Esophagus muscularis mucosa (tissue), 4 donors: Measurements from ENCODE around the gene FBXO8. TPM values are rescaled to one million over a fixed set of nuclear protein-coding genes. Genes with fewer than 3 reads are reported as not detected.

Source experiments
- DNase-seq: peaks from one replicate; pipeline ENCODE4 v3.0.0-alpha.2; 2017; ENCODE audit errors: extremely low spot score
- H3K27ac ChIP-seq, 4 donors: fragments of 200-600 bp; sonication (generic); replicated peaks in 1 of 4; 1 replicate in 3 of 4; 2 replicates in 1 of 4; pipeline ENCODE4 v1.5.1; 2016 to 2019; ENCODE audit warnings: mild to moderate bottlenecking in 1 of 4
- H3K27me3 ChIP-seq, 4 donors: fragments of 200-600 bp; sonication (generic); one replicate each; pipeline versions ENCODE4 v1.5.1 to v1.6.0; 2016 to 2019
- H3K36me3 ChIP-seq, 4 donors: fragments of 200-600 bp; sonication (generic); one replicate each; pipeline ENCODE4 v1.5.1; 2016 to 2019
- H3K4me1 ChIP-seq, 4 donors: fragments of 200-600 bp; sonication (generic); one replicate each; pipeline ENCODE4 v1.5.1; 2016 to 2019
- H3K4me3 ChIP-seq, 4 donors: fragments of 200-600 bp; sonication (generic); 1 replicate in 2 of 4; 2 replicates in 2 of 4; pipeline ENCODE4 v1.5.1; 2016 to 2019; ENCODE audit warnings: mild to moderate bottlenecking in 4 of 4, moderate library complexity in 1 of 4
- H3K9me3 ChIP-seq, 4 donors: fragments of 200-600 bp; sonication (generic); 1 replicate in 3 of 4; 2 replicates in 1 of 4; pipeline ENCODE4 v1.5.1; 2016 to 2019
- CTCF ChIP-seq, 3 experiments: fragments of 200-600 bp in 2 of 3; fragments of 450-650 bp in 1 of 3; sonication (generic) in 2 of 3; IDR thresholded peaks; one replicate each; pipeline ENCODE4 v1.5.1; 2017 to 2019; ENCODE audit warnings: antibody characterized with exemption in 3 of 3, mild to moderate bottlenecking in 2 of 3, moderate library complexity in 1 of 3
- EP300 ChIP-seq: sonication (generic); formaldehyde crosslinking; IDR thresholded peaks from one replicate; pipeline ENCODE4 v1.6.1; 2017; ENCODE audit warnings: antibody characterized with exemption
- POLR2A ChIP-seq: fragments of 450-650 bp; IDR thresholded peaks from one replicate; pipeline ENCODE4 v1.6.1; 2017; ENCODE audit warnings: antibody characterized with exemption, moderate library complexity, mild to moderate bottlenecking, low read depth
- POLR2AphosphoS5 ChIP-seq, 2 donors: sonication (generic); formaldehyde crosslinking; IDR thresholded peaks; one replicate each; pipeline ENCODE4 v1.6.1; 2017; ENCODE audit warnings: antibody characterized with exemption in 2 of 2
- whole genome bisulfite sequencing: methylation state at CpG from one replicate; pipeline ENCODE4 v1.1.5; 2018; 5-methylcytosine and 5-hydroxymethylcytosine counted together
- intact Hi-C: fragments of 100-400 bp; cut with DNase I; formaldehyde crosslinking; loops from one replicate; pipeline ENCODE4 v1.15.1; 2023
- total RNA-seq, 4 donors: library from RNA; depleted of rRNA; stranded (reverse); fragments of >200 nt; gene quantifications; one replicate each; pipeline versions ENCODE4 v1.1.0 to v1.2.1, GENCODE V29; 2016

Gene FBXO8
- total RNA-seq, 4 donors from 2014 or later: 32.0 to 48.0 (median 45.5) TPM

- TF ChIP-seq EP300 (no peak), POLR2AphosphoS5 (IDR thresholded peaks at IDR 0.05) (no peak), POLR2A (no peak), CTCF (IDR thresholded peaks at IDR 0.05) (no peak)
- Histone ChIP-seq H3K4me1 (peaks cover 5 to 27% (median 23%) of the 10 kb centered on the region in 4 donors), H3K36me3 (peaks cover 0 to 29% (median 11%) of the 10 kb centered on the region in 4 donors), H3K4me3 (no peak overlapping the region), H3K27me3 (no peaks in the 10 kb centered on the region), H3K27ac (no peak overlapping the region), H3K9me3 (no peaks in the 10 kb centered on the region)
- intact Hi-C loops: no loop called here
- DNase-seq: no peak
- WGBS: 50% methylated on average over 3 of the region's 3 CpGs
These were observed 23.4 kb downstream of the FBXO8 start for GRCh38 chr4:174260099-174260498.

GRCh38 chr4:174259580-174259979 lies 23.9 kb downstream of the FBXO8 start:
- intact Hi-C loops: no loop called here
- H3K27me3 ChIP-seq: no peaks in the 10 kb centered on the region
- H3K36me3 ChIP-seq: peaks cover 0 to 29% (median 11%) of the 10 kb centered on the region in 4 donors
- no peak for TF ChIP-seq CTCF (IDR thresholded peaks at IDR 0.05)
- TF ChIP-seq POLR2AphosphoS5 (IDR thresholded peaks at IDR 0.05): no peak
- no peak for TF ChIP-seq POLR2A
- no peak for TF ChIP-seq EP300
- no peaks in the 10 kb centered on the region for H3K9me3 ChIP-seq
- no peak overlapping the region for H3K27ac ChIP-seq
- no peak overlapping the region for H3K4me3 ChIP-seq
- peaks cover 4 to 22% (median 20%) of the 10 kb centered on the region in 4 donors for H3K4me1 ChIP-seq
- no peak for DNase-seq

GRCh38 chr4:174256277-174256713 lies 27.2 kb downstream of the FBXO8 start:
- H3K9me3 ChIP-seq: no peaks in the 10 kb centered on the region
- TF ChIP-seq EP300 (no peak), CTCF (IDR thresholded peaks at IDR 0.05) (no peak), POLR2AphosphoS5 (IDR thresholded peaks at IDR 0.05) (no peak), POLR2A (no peak)
- no peaks in the 10 kb centered on the region for H3K27me3 ChIP-seq
- DNase-seq: no peak
- H3K36me3 ChIP-seq: peaks cover 0 to 24% (median 7%) of the 10 kb centered on the region in 4 donors
- H3K4me1 ChIP-seq: peaks cover 0 to 10% (median 9%) of the 10 kb centered on the region in 4 donors
- H3K27ac ChIP-seq: no peak overlapping the region
- H3K4me3 ChIP-seq: no peak overlapping the region
- WGBS: 84% methylated on average over 1 of the region's 1 CpG
- intact Hi-C loops: no loop called here

- H3K27me3 ChIP-seq: no peaks in the 10 kb centered on the region
- H3K4me1 ChIP-seq: peaks cover 0 to 10% (median 9%) of the 10 kb centered on the region in 4 donors
- intact Hi-C loops: no loop called here
- DNase-seq: no peak
- TF ChIP-seq CTCF (IDR thresholded peaks at IDR 0.05): no peak
- TF ChIP-seq EP300: no peak
- TF ChIP-seq POLR2AphosphoS5 (IDR thresholded peaks at IDR 0.05): no peak
- TF ChIP-seq POLR2A: no peak
- H3K27ac ChIP-seq: no peak overlapping the region
- H3K4me3 ChIP-seq: no peak overlapping the region
- 90% methylated on average over 5 of the region's 5 CpGs for WGBS
- H3K36me3 ChIP-seq: peaks cover 0 to 24% (median 7%) of the 10 kb centered on the region in 4 donors
- no peaks in the 10 kb centered on the region for H3K9me3 ChIP-seq
These were observed 27.7 kb downstream of the FBXO8 start for GRCh38 chr4:174255786-174256185.

GRCh38 chr4:174255374-174255773 lies 28.1 kb downstream of the FBXO8 start:
- peaks cover 0 to 10% (median 9%) of the 10 kb centered on the region in 4 donors for H3K4me1 ChIP-seq
- TF ChIP-seq POLR2A (no peak), CTCF (IDR thresholded peaks at IDR 0.05) (no peak), POLR2AphosphoS5 (IDR thresholded peaks at IDR 0.05) (no peak), EP300 (no peak)
- H3K9me3 ChIP-seq: no peaks in the 10 kb centered on the region
- peaks cover 0 to 24% (median 7%) of the 10 kb centered on the region in 4 donors for H3K36me3 ChIP-seq
- H3K4me3 ChIP-seq: no peak overlapping the region
- intact Hi-C loops: no loop called here
- no peak overlapping the region for H3K27ac ChIP-seq
- WGBS: 98% methylated on average over 1 of the region's 1 CpG
- no peak for DNase-seq
- no peaks in the 10 kb centered on the region for H3K27me3 ChIP-seq
